Heart right ventricle (tissue), 16 donors: Measurements from ENCODE around the gene ALKBH1. TPM values are rescaled to one million over a fixed set of nuclear protein-coding genes. Genes with fewer than 3 reads are reported as not detected.

Experiments
- ATAC-seq, 8 donors: fragments of 200-7000 bp; cut with Tn5 transposase; one replicate each; pipeline ENCODE4 v1.9.1; 2020; ENCODE audit warnings: mild to moderate bottlenecking in 8 of 8, moderate library complexity in 8 of 8, moderate number of reproducible peaks in 1 of 8
- DNase-seq, 2 donors: peaks; one replicate each; pipeline ENCODE4 v3.0.0-alpha.2; 2020
- H3K27ac ChIP-seq, 10 donors: fragments of 200-600 bp; sonication (generic) in 2 of 10; one replicate each; pipeline versions ENCODE4 v1.5.0 to v1.8.0; 2020 to 2022; ENCODE audit warnings: mild to moderate bottlenecking in 3 of 10
- H3K27me3 ChIP-seq, 7 donors: fragments of 200-600 bp; one replicate each; pipeline ENCODE4 v1.8.0; 2021 to 2022; ENCODE audit warnings: mild to moderate bottlenecking in 2 of 7
- H3K36me3 ChIP-seq, 9 donors: fragments of 200-600 bp; sonication (generic) in 1 of 9; one replicate each; pipeline versions ENCODE4 v1.5.0 to v1.8.0; 2020 to 2022; ENCODE audit warnings: mild to moderate bottlenecking in 2 of 9
- H3K4me1 ChIP-seq, 9 donors: fragments of 200-600 bp; sonication (generic) in 1 of 9; one replicate each; pipeline versions ENCODE4 v1.5.0 to v1.8.0; 2020 to 2022; ENCODE audit warnings: mild to moderate bottlenecking in 4 of 9
- H3K4me3 ChIP-seq, 10 donors: fragments of 200-600 bp; sonication (generic) in 2 of 10; one replicate each; pipeline versions ENCODE4 v1.5.0 to v1.8.0; 2020 to 2022; ENCODE audit warnings: mild to moderate bottlenecking in 7 of 10, moderate library complexity in 2 of 10
- H3K9me3 ChIP-seq, 11 donors: fragments of 200-600 bp in 10 of 11; sonication (generic) in 2 of 11; one replicate each; pipeline versions ENCODE4 v1.5.0 to v1.8.0; 2013 to 2022; ENCODE audit warnings: mild to moderate bottlenecking in 2 of 11, control low read depth in 1 of 11, moderate library complexity in 1 of 11
- WGBS, 2 donors: extraction: QIAGEN DNeasy Blood & Tissue Kit; methylation state at CpG; one replicate each; pipeline ENCODE4 v1.1.7; 2013; ENCODE audit warnings: inconsistent platforms in 1 of 2; 5-methylcytosine and 5-hydroxymethylcytosine counted together
- intact Hi-C, 10 donors: fragments of 100-400 bp; cut with DNase I; formaldehyde crosslinking; loops; one replicate each; pipeline versions ENCODE4 v1.11.1 to v1.14.2; 2022
- polyA plus RNA-seq, 2 donors: library from polyadenylated mRNA; stranded (reverse); fragments of 200-250 nt; gene quantifications; one replicate each; pipeline ENCODE4 v1.2.3, GENCODE V29; 2013
- total RNA-seq, 10 donors: library from RNA; stranded (reverse); fragmentation: NEBNext Ultra II Directional in 3 of 10; extraction: Animal tissue kit (Norgen Biotek cat#: 25700) in 3 of 10; gene quantifications; one replicate each; pipeline versions ENCODE4 v1.2.1 to v1.2.4, GENCODE V29; 2021 to 2023
- TF ChIP-seq, protein P1 (sequence below), 9 donors: fragments of 200-600 bp; sonication (generic) in 2 of 9; IDR thresholded peaks; one replicate each; pipeline versions ENCODE4 v1.5.0 to v1.8.0; 2021 to 2022; ENCODE audit warnings: antibody characterized with exemption in 9 of 9, mild to moderate bottlenecking in 5 of 9, moderate library complexity in 1 of 9
- donor health status: Arrhythmogenic right ventricular cardiomyopathy.
- donor health status: ischemic (EF 13 %, LVEDD 7.1; RV severe dilation, severe dysfunction).
- donor health status: healthy with polysubstance abuse.
- donor health status: DM: no; HTN: yes; CAD: no.
- donor health status: DM: no; HTN: no; CAD: no.
- donor health status: ischemic (EF 25% LVEDD 6.9; RV normal size, moderate dysfunction).
- donor health status: ischemic (EF 25% LVEDD 5.7; RV mildly dilated, moderate dysfunction).
- donor health status: healthy.
- donor health status: DM: yes; HTN: yes; CAD: no.
- donor health status: Ischemic cardiomyopathy.
- donor health status: ischemic (EF 35%, LVEDD 5.7; RV mildly dilated, moderate dysfunction).
- donor health status: nonischemic (EF 11% LVEDD 7.7; RV severe dilation, severe dysfunction).
- donor health status: DM: yes; HTN: yes; CAD: no.
- donor health status: PGD.
- donor health status: ischemic (EF 29% LVEDD 5.4; RV normal size, mild dysfunction).
- donor health status: nonischemic (EF 23%, LVEDD 6.1; RV moderate dilation, normal function).

ALKBH1 gene
- total and polyA plus RNA-seq, 12 donors, result 3.9 to 12.9 (median 11.3) TPM

DNA sequence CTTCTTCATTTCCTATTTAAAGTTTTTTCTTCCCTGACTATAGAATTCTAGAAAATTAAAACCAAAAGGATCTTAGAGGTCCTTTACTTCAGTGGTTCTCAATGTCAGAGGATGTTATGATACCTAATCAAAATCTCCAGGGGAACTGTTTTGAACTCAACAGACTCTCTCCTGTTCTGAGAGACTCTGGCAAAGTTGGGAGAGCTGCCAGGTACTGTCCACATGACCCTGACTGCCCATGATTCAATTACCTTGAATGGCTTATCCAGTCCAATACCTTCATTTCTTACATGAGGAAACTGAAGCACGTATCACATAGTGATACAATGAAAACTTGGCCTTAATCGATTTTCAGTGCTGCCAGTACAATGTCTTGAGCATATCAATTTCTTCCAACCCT is 16.6 kb downstream of the ALKBH1 start:
- no peaks in the 10 kb centered on the region for H3K9me3 ChIP-seq
- H3K27me3 ChIP-seq, result no peaks in the 10 kb centered on the region
- TF ChIP-seq, protein P1, sequence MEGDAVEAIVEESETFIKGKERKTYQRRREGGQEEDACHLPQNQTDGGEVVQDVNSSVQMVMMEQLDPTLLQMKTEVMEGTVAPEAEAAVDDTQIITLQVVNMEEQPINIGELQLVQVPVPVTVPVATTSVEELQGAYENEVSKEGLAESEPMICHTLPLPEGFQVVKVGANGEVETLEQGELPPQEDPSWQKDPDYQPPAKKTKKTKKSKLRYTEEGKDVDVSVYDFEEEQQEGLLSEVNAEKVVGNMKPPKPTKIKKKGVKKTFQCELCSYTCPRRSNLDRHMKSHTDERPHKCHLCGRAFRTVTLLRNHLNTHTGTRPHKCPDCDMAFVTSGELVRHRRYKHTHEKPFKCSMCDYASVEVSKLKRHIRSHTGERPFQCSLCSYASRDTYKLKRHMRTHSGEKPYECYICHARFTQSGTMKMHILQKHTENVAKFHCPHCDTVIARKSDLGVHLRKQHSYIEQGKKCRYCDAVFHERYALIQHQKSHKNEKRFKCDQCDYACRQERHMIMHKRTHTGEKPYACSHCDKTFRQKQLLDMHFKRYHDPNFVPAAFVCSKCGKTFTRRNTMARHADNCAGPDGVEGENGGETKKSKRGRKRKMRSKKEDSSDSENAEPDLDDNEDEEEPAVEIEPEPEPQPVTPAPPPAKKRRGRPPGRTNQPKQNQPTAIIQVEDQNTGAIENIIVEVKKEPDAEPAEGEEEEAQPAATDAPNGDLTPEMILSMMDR (IDR thresholded peaks at IDR 0.05), result no peak
- H3K27ac ChIP-seq, result peak overlapping the region in 6 of 10 donors; percentile 0 to 57 (median 48)
- H3K4me3 ChIP-seq, result no peak overlapping the region
- ATAC-seq (peak in 7 of 8 donors; percentile 83 to 96 (median 92)), DNase-seq (peak in 1 of 2 donors; percentile 62)
- 66 to 73% methylated on average over 2 of the region's 2 CpGs for WGBS, 2 donors
- no peaks in the 10 kb centered on the region for H3K4me1 ChIP-seq
- intact Hi-C loops, result no loop called here
- peaks cover 0 to 98% (median 45%) of the 10 kb centered on the region in 9 donors for H3K36me3 ChIP-seq

DNA sequence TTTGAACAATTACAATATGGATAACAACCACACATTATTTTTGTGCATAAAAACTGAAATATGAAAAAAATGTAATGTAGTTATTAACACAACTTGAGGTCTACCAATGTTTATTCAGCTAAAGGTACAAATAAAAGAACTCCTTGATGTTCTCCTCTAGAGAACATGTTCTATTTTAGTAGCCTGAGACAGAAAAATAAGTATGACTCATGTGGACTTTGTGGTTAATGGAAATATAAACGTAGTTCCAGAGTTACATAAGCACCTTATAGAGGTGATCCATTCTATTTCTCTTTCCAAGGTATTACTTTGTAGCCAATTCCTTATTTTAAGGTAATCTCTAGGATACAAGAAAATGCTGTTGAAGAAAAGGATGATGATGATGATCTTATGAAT is 25.7 kb downstream of the ALKBH1 start:
- H3K4me1 ChIP-seq, result peaks cover 0 to 12% (median 9%) of the 10 kb centered on the region in 9 donors
- TF ChIP-seq, protein P1 (IDR thresholded peaks at IDR 0.05), result no peak
- intact Hi-C loops, result no loop called here
- H3K9me3 ChIP-seq, result no peaks in the 10 kb centered on the region
- ATAC-seq (peak in 5 of 8 donors; percentile 59 to 75 (median 64)), DNase-seq (no peak)
- H3K4me3 ChIP-seq, result no peak overlapping the region
- WGBS, 2 donors, result 35 to 45% methylated on average over 1 of the region's 1 CpG
- H3K36me3 ChIP-seq, result peaks cover 0 to 87% (median 23%) of the 10 kb centered on the region in 9 donors
- peak overlapping the region in 4 of 10 donors; percentile 11 to 54 (median 44) for H3K27ac ChIP-seq
- no peaks in the 10 kb centered on the region for H3K27me3 ChIP-seq

DNA sequence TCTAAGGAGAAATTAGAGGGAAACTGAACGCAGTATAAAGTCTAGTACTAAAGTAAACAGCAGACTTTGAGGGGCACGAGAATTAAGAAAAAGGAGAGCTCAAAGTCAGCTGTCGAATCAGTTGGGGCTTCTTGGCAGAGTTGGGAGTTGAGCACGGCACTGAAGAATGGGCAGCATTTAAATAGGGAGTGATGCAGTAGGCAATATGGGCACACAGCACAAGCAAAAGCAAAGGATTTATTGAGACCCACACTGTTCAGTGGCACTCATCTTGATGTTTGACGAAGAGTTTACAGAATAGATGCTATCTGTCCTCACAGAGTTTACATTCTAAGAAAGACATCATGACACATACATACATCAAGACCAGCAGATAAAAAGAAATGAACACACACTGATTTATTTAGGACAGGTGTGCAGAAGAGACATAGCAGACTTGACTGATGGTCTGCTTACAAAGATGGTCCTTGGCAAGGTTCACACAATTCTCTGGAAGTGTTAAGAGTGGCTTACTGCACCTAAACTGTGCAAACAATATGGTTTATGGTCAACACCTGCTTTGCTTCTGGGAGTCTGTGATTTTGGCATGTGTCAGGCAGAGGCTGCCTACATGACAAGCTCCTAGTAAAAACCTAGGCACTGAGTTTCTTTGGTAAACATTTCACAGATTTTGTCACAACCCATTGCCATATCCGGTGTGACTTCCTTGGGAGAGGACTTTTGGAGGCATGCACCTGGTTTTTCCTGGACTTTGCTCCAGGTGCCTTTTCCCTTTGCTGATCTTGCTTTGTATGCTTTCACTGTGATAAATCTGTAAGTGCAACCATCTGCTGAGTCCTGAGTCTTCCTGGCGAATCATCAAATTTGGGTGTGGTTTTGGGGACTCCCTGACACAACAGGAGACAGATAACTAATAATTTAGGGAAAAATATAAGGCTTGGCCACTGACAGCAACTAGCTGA is 26.3 kb downstream of the ALKBH1 start:
- ATAC-seq, result peak in 3 of 8 donors; percentile 17 to 52 (median 26)
- TF ChIP-seq, protein P1 (IDR thresholded peaks at IDR 0.05), result no peak
- 78 to 93% methylated on average over 7 of the region's 7 CpGs for WGBS, 2 donors
- H3K27me3 ChIP-seq, result no peaks in the 10 kb centered on the region
- peaks cover 0 to 87% (median 18%) of the 10 kb centered on the region in 9 donors for H3K36me3 ChIP-seq
- H3K27ac ChIP-seq, result peak overlapping the region in 4 of 10 donors; percentile 11 to 54 (median 44)
- H3K9me3 ChIP-seq, result no peaks in the 10 kb centered on the region
- intact Hi-C loops, result no loop called here
- no peak for DNase-seq
- H3K4me1 ChIP-seq, result peaks cover 0 to 12% (median 9%) of the 10 kb centered on the region in 9 donors
- H3K4me3 ChIP-seq, result no peak overlapping the region

DNA sequence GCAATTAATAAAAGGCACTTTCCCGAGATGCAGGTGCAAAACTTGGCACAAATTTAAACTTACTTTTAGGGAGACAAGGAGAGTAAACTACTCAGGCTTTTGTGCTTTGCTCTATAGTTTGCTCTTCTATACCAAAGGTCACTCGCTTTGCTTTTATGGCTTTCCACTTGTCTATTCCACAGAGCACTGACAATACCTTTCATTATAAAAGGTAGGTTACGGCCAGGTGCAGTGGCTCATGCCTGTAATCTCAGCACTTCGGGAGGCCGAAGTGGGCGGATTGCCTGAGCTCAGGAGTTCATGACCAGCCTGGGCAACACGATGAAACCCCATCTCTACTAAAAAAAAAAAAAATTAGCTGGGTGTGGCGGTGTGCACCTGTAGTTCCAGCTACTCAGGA is 32.9 kb downstream of the ALKBH1 start:
- Histone ChIP-seq H3K4me3 (no peak overlapping the region), H3K36me3 (peaks cover 0 to 91% (median 40%) of the 10 kb centered on the region in 9 donors), H3K9me3 (no peaks in the 10 kb centered on the region), H3K27me3 (no peaks in the 10 kb centered on the region), H3K27ac (no peak overlapping the region), H3K4me1 (no peaks in the 10 kb centered on the region)
- ATAC-seq (no peak), DNase-seq (no peak)
- TF ChIP-seq, protein P1 (IDR thresholded peaks at IDR 0.05), result no peak
- 94 to 95% methylated on average over 8 of the region's 8 CpGs for WGBS, 2 donors
- intact Hi-C loops, result no loop called here
